ENCODE data around the gene CEACAM21. TPM values are rescaled to one million over a fixed set of nuclear protein-coding genes. Genes with fewer than 3 reads are reported as not detected.

CEACAM21 gene
- total RNA-seq, 1 experiment from 2014 or later = not detected

- ChIA-PET CTCF (interaction anchor here (0.6 kb wide), 1 partner anchor 37 kb away, joined by 4 read pairs; no protein-coding TSS in a partner anchor), POLR2A (interaction anchor here (0.7 kb wide), 1 partner anchor 177 kb away, joined by 3 read pairs; no protein-coding TSS in a partner anchor)
- peaks cover 6% of the 10 kb centered on the region for H3K9me3 Mint-ChIP-seq (ENCODE audit: unreplicated experiment)
- TF ChIP-seq CTCF (IDR thresholded peaks at IDR 0.05; ENCODE audit: unreplicated experiment) = no peak
- peaks cover 83% of the 10 kb centered on the region for H3K27me3 Mint-ChIP-seq (ENCODE audit: insufficient read depth, unreplicated experiment)
- no peak for DNase-seq (ENCODE audit: unreplicated experiment)
- no peaks in the 10 kb centered on the region for H3K36me3 Mint-ChIP-seq (ENCODE audit: insufficient read depth, unreplicated experiment)
- no TSS peak for BruUV-seq (replicated peaks)
- no peaks in the 10 kb centered on the region for H3K4me1 Mint-ChIP-seq (ENCODE audit: insufficient read depth, unreplicated experiment)
- no peak overlapping the region for H3K27ac Mint-ChIP-seq (ENCODE audit: low read depth, unreplicated experiment)
- no peak overlapping the region for H3K4me3 Mint-ChIP-seq (ENCODE audit: unreplicated experiment)
- intact Hi-C loops (cut with micrococcal nuclease) = no loop called here
Measured at GRCh38 chr19:41626278-41626677, 50.3 kb downstream of the CEACAM21 start.

DNA sequence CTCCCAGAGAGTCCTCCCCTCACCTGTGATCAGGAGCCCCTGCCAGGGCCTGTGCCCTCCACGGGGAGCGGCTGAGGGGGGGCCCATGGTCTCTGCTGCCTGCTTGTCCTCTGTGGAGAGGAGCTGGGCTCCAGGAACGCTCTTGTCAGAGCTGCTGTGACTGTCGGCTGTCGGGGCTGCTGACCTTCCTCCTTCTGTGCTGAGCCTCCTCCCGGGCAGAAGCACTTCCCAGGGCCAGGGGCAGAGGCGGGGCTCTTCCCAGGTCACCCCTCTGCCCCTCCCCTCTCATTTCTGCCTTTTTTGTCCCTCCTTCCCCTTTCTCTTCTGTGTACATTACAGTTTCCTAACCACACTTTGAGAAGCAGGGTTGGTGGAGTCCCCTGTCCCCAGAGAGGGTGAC, 50.9 kb downstream of the CEACAM21 start, which contains the start of gene CEACAM4:
Gene CEACAM4 (minus strand): TSS at position 198 of the 400 bp plus-strand sequence. CDS start 111 bp downstream, at position 87.
- no peak for TF ChIP-seq CTCF (IDR thresholded peaks at IDR 0.05; ENCODE audit: unreplicated experiment)
- DNase-seq (ENCODE audit: unreplicated experiment) = no peak
- Mint-ChIP-seq H3K4me1 (ENCODE audit: insufficient read depth, unreplicated experiment) (no peaks in the 10 kb centered on the region), H3K9me3 (ENCODE audit: unreplicated experiment) (peaks cover 6% of the 10 kb centered on the region), H3K27ac (ENCODE audit: low read depth, unreplicated experiment) (no peak within 1 kb of the TSS), H3K36me3 (ENCODE audit: insufficient read depth, unreplicated experiment) (no peaks in the 10 kb centered on the region), H3K27me3 (ENCODE audit: insufficient read depth, unreplicated experiment) (peaks cover 77% of the 10 kb centered on the region), H3K4me3 (ENCODE audit: unreplicated experiment) (no peak within 1 kb of the TSS)
- BruUV-seq (replicated peaks) = no TSS peak
- ChIA-PET POLR2A (interaction anchor here (0.7 kb wide), 1 partner anchor 176 kb away, joined by 3 read pairs; no protein-coding TSS in a partner anchor), CTCF (no interaction called here)
- intact Hi-C loops (cut with micrococcal nuclease) = no loop called here

DNA sequence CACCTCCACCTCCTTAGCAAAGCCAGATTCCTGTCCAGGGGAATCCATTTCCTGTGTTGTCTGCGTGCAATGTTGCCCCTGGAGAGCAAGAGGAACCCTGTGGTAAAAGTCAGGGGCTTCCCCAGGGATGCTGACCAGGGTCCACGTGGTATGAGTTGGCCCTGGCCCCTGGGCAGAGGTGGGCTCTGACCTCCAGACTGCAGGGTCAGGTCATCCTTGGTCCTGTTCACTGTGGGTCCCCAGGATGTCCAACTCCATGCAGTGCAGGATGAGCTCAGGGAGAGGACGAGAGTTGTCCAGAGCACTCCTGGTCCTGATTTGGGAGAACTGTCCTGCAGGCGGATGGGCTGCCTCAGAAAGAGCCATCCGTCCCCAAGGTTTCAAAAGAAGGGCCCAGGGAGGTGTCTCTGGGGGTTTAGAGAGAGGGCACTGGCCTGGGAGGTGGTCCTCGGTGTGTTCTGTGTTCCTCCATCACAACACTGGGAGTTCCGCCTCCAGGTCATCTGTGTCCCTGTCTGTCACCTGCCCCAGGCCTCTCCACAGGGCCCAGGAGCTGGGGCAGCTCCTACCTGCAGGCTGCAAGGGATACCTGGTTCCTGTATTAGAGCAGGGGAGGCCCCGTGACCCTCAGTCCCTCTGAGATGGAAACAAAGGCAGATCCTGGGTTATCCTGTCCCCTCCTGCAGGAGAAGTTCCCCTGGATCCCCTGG, 52.2 kb downstream of the CEACAM21 start:
- H3K4me3 Mint-ChIP-seq (ENCODE audit: unreplicated experiment) = no peak overlapping the region
- CTCF ChIA-PET = interaction anchor here (0.7 kb wide), 1 partner anchor 168 kb away, joined by 3 read pairs; the partner anchor contains the start of gene CEACAM3
- no peak overlapping the region for H3K27ac Mint-ChIP-seq (ENCODE audit: low read depth, unreplicated experiment)
- TF ChIP-seq CTCF (IDR thresholded peaks at IDR 0.05; ENCODE audit: unreplicated experiment) = no peak
- H3K36me3 Mint-ChIP-seq (ENCODE audit: insufficient read depth, unreplicated experiment) = no peaks in the 10 kb centered on the region
- BruUV-seq (replicated peaks) = no TSS peak
- POLR2A ChIA-PET = interaction anchor here (0.7 kb wide), 1 partner anchor 171 kb away, joined by 3 read pairs; no protein-coding TSS in a partner anchor
- no peaks in the 10 kb centered on the region for H3K4me1 Mint-ChIP-seq (ENCODE audit: insufficient read depth, unreplicated experiment)
- H3K27me3 Mint-ChIP-seq (ENCODE audit: insufficient read depth, unreplicated experiment) = peaks cover 64% of the 10 kb centered on the region
- intact Hi-C loops (cut with micrococcal nuclease) = no loop called here
- H3K9me3 Mint-ChIP-seq (ENCODE audit: unreplicated experiment) = peaks cover 6% of the 10 kb centered on the region
- DNase-seq (ENCODE audit: unreplicated experiment) = no peak

Other genes with a start within 250 kb of the CEACAM21 start
- 27.8 and 33.7 TPM in 2 replicates for gene TGFB1, start 222.2 kb upstream of the CEACAM21 start, total RNA-seq (2022)
- 5.5 and 5.7 TPM in 2 replicates for gene B9D2, start 212.0 kb upstream of the CEACAM21 start, total RNA-seq (2022)
- 6.1 and 8.3 TPM in 2 replicates for gene TMEM91, start 199.6 kb upstream of the CEACAM21 start, total RNA-seq (2022)
- gene EXOSC5, start 178.8 kb upstream of the CEACAM21 start, total RNA-seq (2022) = 38.1 and 45.8 TPM in 2 replicates
- 29.1 and 33.6 TPM in 2 replicates for gene BCKDHA, start 178.3 kb upstream of the CEACAM21 start, total RNA-seq (2022)
- gene B3GNT8, start 148.8 kb upstream of the CEACAM21 start, total RNA-seq (2022) = not detected in 2 replicates
- 27.7 and 34.8 TPM in 2 replicates for gene DMAC2, start 136.3 kb upstream of the CEACAM21 start, total RNA-seq (2022)
- gene ERICH4, start 133.0 kb upstream of the CEACAM21 start, total RNA-seq (2022) = not detected in 2 replicates
- not detected in 2 replicates for gene CEACAM4, start 50.9 kb downstream of the CEACAM21 start, total RNA-seq (2022)
- not detected in 2 replicates for gene CEACAM7, start 112.1 kb downstream of the CEACAM21 start, total RNA-seq (2022)
- gene CEACAM5, start 132.5 kb downstream of the CEACAM21 start, total RNA-seq (2022) = not detected in 2 replicates
- gene CEACAM6, start 179.4 kb downstream of the CEACAM21 start, total RNA-seq (2022) = not detected in 2 replicates
- gene CEACAM3, start 220.4 kb downstream of the CEACAM21 start, total RNA-seq (2022) = not detected in 2 replicates